ENCODE results near the gene TRIM28. TPM values are rescaled to one million over a fixed set of nuclear protein-coding genes. Genes with fewer than 3 reads are reported as not detected.
A peak's percentile ranks its signal among the peaks of the same experiment; 100 is the strongest.
"Not testable (repeated sequence)": the region's sequence is repeated elsewhere in the genome, so short reads cannot be mapped to it uniquely, and the experiment has no call there.

Gene TRIM28
- total and polyA plus RNA-seq, 7 donors: 141 to 212 (median 165) TPM

DNA sequence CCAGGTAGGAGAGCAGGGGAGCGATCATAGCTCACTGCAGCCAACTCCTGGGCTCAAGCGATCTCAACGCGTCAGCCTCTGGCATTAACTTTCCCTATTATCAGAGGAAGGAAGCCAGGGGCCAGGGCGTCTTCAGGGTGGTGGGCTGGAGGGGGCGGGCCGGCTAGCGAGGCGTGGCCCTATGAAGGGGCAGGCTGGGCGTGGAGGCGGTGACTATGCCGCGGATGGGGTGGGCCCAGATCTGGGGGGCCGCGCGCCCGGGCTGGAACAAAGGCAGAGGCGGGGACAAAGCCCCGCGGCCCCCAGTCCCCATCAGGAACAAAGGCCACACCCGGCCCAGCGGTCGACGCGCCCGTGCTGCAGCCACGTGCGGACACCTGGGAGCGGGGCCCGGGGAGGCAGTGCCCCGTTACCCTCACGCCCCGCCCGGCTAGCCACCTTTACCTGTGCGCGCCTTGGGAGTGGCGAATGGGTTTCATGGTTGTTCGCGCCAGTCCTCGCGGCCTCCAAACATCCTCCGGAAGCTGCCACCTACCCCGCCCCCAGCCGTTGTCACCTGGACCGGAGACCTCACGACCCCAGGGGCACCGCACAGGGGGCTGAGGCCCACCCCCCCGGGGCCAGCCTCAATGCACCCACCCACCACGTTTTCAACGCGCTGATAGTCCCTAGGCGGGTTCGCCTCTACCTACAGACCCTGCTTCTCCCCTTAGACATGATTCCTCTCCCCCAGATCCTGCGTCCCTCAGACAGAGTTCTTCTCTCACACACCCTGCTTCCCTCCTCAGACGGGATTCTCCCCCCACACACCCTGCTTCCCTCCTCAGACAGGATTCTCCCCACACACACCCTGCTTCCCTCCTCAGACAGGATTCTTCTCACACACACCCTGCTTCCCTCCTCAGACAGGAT, 5.4 kb upstream of the TRIM28 start:
- no peak for TF ChIP-seq CTCF (IDR thresholded peaks at IDR 0.05)
- intact Hi-C loops (cut with DNase I): no loop called here
- no peak overlapping the region for H3K27ac ChIP-seq
- ATAC-seq (peak in 3 of 4 donors; percentile 19 to 39 (median 19)), DNase-seq (no peak)
- 2 to 3% (median 2%) methylated on average over 38 to 55 of the region's 55 CpGs for WGBS, 3 donors
- H3K4me1 ChIP-seq: no peaks in the 10 kb centered on the region
- H3K9me3 ChIP-seq: no peaks in the 10 kb centered on the region
- peak overlapping the region; percentile 45 for H3K4me3 ChIP-seq
- H3K36me3 ChIP-seq (ENCODE audit: insufficient read depth in 1 of 2, low read depth in 1 of 2): no peaks in the 10 kb centered on the region
- peaks cover 0 to 14% (median 13%) of the 10 kb centered on the region in 3 donors for H3K27me3 ChIP-seq (ENCODE audit: insufficient read depth in 3 of 3, low read length in 2 of 3)

DNA sequence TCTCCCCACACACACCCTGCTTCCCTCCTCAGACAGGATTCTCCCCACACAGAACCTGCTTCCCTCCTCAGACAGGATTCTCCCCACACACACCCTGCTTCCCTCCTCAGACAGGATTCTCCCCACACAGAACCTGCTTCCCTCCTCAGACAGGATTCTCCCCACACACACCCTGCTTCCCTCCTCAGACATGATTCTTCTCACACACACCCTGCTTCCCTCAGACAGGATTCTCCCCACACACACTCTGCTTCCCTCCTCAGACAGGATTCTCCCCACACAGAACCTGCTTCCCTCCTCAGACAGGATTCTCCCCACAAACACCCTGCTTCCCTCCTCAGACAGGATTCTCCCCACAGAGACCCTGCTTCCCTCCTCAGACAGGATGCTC, 4.7 kb upstream of the TRIM28 start:
- intact Hi-C loops (cut with DNase I); H3K4me3 ChIP-seq; H3K4me1 ChIP-seq; H3K36me3 ChIP-seq (ENCODE audit: insufficient read depth in 1 of 2, low read depth in 1 of 2); DNase-seq; H3K27ac ChIP-seq; H3K9me3 ChIP-seq; ATAC-seq: not testable (repeated sequence)
- peaks cover 0 to 14% (median 13%) of the 10 kb centered on the region in 3 donors for H3K27me3 ChIP-seq (ENCODE audit: insufficient read depth in 3 of 3, low read length in 2 of 3)

DNA sequence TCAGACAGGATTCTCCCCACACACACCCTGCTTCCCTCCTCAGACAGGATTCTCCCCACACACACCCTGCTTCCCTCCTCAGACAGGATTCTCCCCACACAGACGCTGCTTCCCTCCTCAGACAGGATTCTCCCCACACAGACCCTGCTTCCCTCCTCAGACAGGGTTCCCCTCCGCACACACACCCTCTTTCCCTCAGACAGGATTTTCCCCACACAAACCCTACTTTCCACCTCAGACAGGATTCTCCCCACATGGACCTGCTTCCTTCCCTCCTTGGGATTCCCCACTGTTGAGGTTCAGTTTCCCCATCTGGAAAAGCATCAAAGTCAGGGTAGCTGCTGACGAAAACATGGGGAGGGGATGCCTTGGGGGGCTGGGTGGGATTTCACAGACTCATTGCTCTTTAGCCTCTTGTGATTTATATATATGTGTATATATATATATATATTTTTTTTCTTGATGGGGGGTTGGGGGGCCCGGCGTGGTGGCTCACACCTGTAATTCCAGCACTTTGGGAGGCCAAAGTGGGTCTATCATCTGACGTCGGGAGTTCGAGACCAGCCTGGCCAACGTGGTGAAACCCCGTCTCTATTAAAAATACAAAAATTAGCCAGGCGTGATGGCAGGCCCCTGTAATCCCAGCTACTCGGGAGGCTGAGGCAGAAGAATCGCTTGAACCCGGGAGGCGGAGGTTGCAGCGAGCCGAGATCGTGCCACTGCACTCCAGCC, 1.1 kb upstream of the TRIM28 start:
- DNase-seq, ATAC-seq, H3K9me3 ChIP-seq: not testable (repeated sequence)
- Histone ChIP-seq H3K27me3 (ENCODE audit: insufficient read depth in 3 of 3, low read length in 2 of 3) (peaks cover 0 to 14% (median 11%) of the 10 kb centered on the region in 3 donors), H3K4me3 (peak overlapping the region; percentile 95), H3K36me3 (ENCODE audit: insufficient read depth in 1 of 2, low read depth in 1 of 2) (peaks cover 6 to 26% of the 10 kb centered on the region in 2 donors), H3K27ac (peak overlapping the region; percentile 97), H3K4me1 (peaks cover 20% of the 10 kb centered on the region)
- WGBS, 3 donors: 76 to 78% (median 76%) methylated on average over 16 to 18 of the region's 18 CpGs
- intact Hi-C loops (cut with DNase I): loop anchor here in 1 of 2 donors (2.0 kb wide), 1 partner anchor 22 kb away; no protein-coding TSS in a partner anchor

- Histone ChIP-seq H3K4me1 (peaks cover 20% of the 10 kb centered on the region), H3K27ac (peak overlapping the region; percentile 97), H3K9me3 (no peaks in the 10 kb centered on the region), H3K36me3 (ENCODE audit: insufficient read depth in 1 of 2, low read depth in 1 of 2) (peaks cover 21 to 45% of the 10 kb centered on the region in 2 donors), H3K4me3 (peak overlapping the region; percentile 95), H3K27me3 (ENCODE audit: insufficient read depth in 3 of 3, low read length in 2 of 3) (peaks cover 0 to 1% (median 0%) of the 10 kb centered on the region in 3 donors)
- intact Hi-C loops (cut with DNase I): no loop called here
- TF ChIP-seq CTCF (IDR thresholded peaks at IDR 0.05): no peak
- ATAC-seq (peak; percentile 29 to 43 (median 38)), DNase-seq (no peak)
- 0 to 1% (median 0%) methylated on average over 37 to 86 of the region's 92 CpGs for WGBS, 3 donors
These were observed 874 bp downstream of the TRIM28 start for GRCh38 chr19:58544591-58545285.

- H3K27me3 ChIP-seq (ENCODE audit: insufficient read depth in 3 of 3, low read length in 2 of 3): no peaks in the 10 kb centered on the region
- peak overlapping the region; percentile 97 for H3K27ac ChIP-seq
- H3K36me3 ChIP-seq (ENCODE audit: insufficient read depth in 1 of 2, low read depth in 1 of 2): peaks cover 24 to 53% of the 10 kb centered on the region in 2 donors
- ATAC-seq (no peak), DNase-seq (no peak)
- 9 to 11% (median 10%) methylated on average over 21 of the region's 21 CpGs for WGBS, 3 donors
- H3K4me3 ChIP-seq: peak overlapping the region; percentile 95
- peaks cover 20% of the 10 kb centered on the region for H3K4me1 ChIP-seq
- intact Hi-C loops (cut with DNase I): no loop called here
- TF ChIP-seq CTCF (IDR thresholded peaks at IDR 0.05): no peak
- H3K9me3 ChIP-seq: no peaks in the 10 kb centered on the region
These were observed 1.6 kb downstream of the TRIM28 start for GRCh38 chr19:58545286-58546018.
